H1 (cell line): Measurements from ENCODE around the gene RHEB. TPM values are rescaled to one million over a fixed set of nuclear protein-coding genes. Genes with fewer than 3 reads are reported as not detected.

Experiments used
- CTCF ChIA-PET: fragments of 300-600 bp; sonication (Branson Sonifier 250); formaldehyde crosslinking; loops from one replicate; lab custom pipeline; 2021; ENCODE audit not compliant: partially characterized antibody; lab: Charles Lee
- POLR2A ChIA-PET: fragments of 300-600 bp; sonication (Branson Sonifier 250); formaldehyde crosslinking; loops from one replicate; lab custom pipeline; 2021; ENCODE audit warnings: inconsistent platforms; ENCODE audit not compliant: partially characterized antibody; lab: Charles Lee
- DNase-seq, 2 experiments: peaks; one replicate each; pipeline versions ENCODE4 v3.0.0 to v3.0.0-alpha.2; 2010 to 2022; ENCODE audit warnings: low spot score in 2 of 2, low read depth in 1 of 2, mixed read lengths in 1 of 2
- FAIRE-seq: peaks from 2 replicates; lab custom pipeline; 2011; peaks lifted over from hg19 to GRCh38; lab: Jason Lieb, UNC
- H2AFZ ChIP-seq: 2 replicates; pipeline ENCODE4 v1.8.1; 2012; ENCODE audit warnings: low read length, inconsistent platforms
- H2AK5ac ChIP-seq: 2 replicates; pipeline ENCODE4 v1.6.1; 2013; ENCODE audit warnings: low read depth, low read length
- H2BK120ac ChIP-seq: replicated peaks from 2 replicates; pipeline ENCODE3; 2013; ENCODE audit warnings: low read depth, low read length, inconsistent platforms
- H2BK12ac ChIP-seq: 2 replicates; pipeline ENCODE4 v1.6.1; 2013; ENCODE audit warnings: low read depth, low read length
- H2BK15ac ChIP-seq: 2 replicates; pipeline ENCODE4 v1.6.1; 2013; ENCODE audit warnings: low read length
- H2BK20ac ChIP-seq: 2 replicates; pipeline ENCODE4 v1.6.1; 2013; ENCODE audit warnings: low read length
- H2BK5ac ChIP-seq: 2 replicates; pipeline ENCODE4 v1.6.1; 2013; ENCODE audit warnings: low read depth, low read length
- H3K14ac ChIP-seq: 2 replicates; pipeline ENCODE4 v1.6.1; 2013; ENCODE audit warnings: inconsistent platforms; ENCODE audit not compliant: insufficient read length
- H3K18ac ChIP-seq: 2 replicates; pipeline ENCODE4 v1.6.1; 2013; ENCODE audit warnings: low read length; ENCODE audit errors: extremely low read depth
- H3K23ac ChIP-seq: 2 replicates; pipeline ENCODE4 v1.6.1; 2013; ENCODE audit warnings: inconsistent platforms; ENCODE audit not compliant: insufficient read length
- H3K23me2 ChIP-seq: 2 replicates; pipeline ENCODE4 v1.6.1; 2013; ENCODE audit warnings: low read depth, low read length
- H3K27ac ChIP-seq: 2 replicates; pipeline ENCODE4 v1.6.1; 2011; ENCODE audit warnings: low read depth, low read length, inconsistent platforms
- H3K27me3 ChIP-seq, 4 experiments: replicated peaks in 1 of 4; 1 replicate in 1 of 4; 2 replicates in 3 of 4; pipeline versions ENCODE4 v1.6.1 to v1.8.1; 2011 to 2013; ENCODE audit warnings: low read length in 3 of 4, mild to moderate bottlenecking in 3 of 4, inconsistent platforms in 2 of 4, mixed read lengths in 2 of 4, moderate library complexity in 1 of 4; ENCODE audit not compliant: control insufficient read depth in 3 of 4, insufficient read depth in 3 of 4; ENCODE audit errors: extremely low read depth in 1 of 4
- H3K36me3 ChIP-seq, 4 experiments: 2 replicates each; pipeline versions ENCODE4 v1.6.1 to v1.8.1; 2011 to 2013; ENCODE audit warnings: mild to moderate bottlenecking in 4 of 4, low read length in 3 of 4, moderate library complexity in 2 of 4, control low read depth in 1 of 4, inconsistent platforms in 1 of 4; ENCODE audit not compliant: insufficient read depth in 4 of 4, control insufficient read depth in 2 of 4
- H3K4ac ChIP-seq: replicated peaks from 2 replicates; pipeline ENCODE3; 2013; ENCODE audit warnings: low read length, low read depth, mixed read lengths, inconsistent platforms; ENCODE audit not compliant: insufficient read length
- H3K4me1 ChIP-seq, 4 experiments: replicated peaks in 1 of 4; 1 replicate in 1 of 4; 2 replicates in 3 of 4; pipeline versions ENCODE4 v1.6.1 to v1.8.1; 2011 to 2013; ENCODE audit warnings: low read length in 3 of 4, inconsistent platforms in 2 of 4, mixed read lengths in 1 of 4; ENCODE audit not compliant: insufficient read depth in 4 of 4, control insufficient read depth in 3 of 4
- H3K4me2 ChIP-seq, 2 experiments: 2 replicates each; pipeline versions ENCODE4 v1.6.1 to v1.8.1; 2011 to 2013; ENCODE audit warnings: low read depth in 2 of 2, low read length in 2 of 2, control low read depth in 1 of 2, inconsistent platforms in 1 of 2, mild to moderate bottlenecking in 1 of 2; ENCODE audit not compliant: insufficient read depth in 1 of 2
- H3K4me3 ChIP-seq, 4 experiments: fragments of 200-600, 300-600 bp in 1 of 4; sonication (generic), shearing (Covaris generic), sonication (Bioruptor Twin) in 1 of 4; 2 replicates each; pipeline versions ENCODE4 v1.5.1 to v1.8.1; 2011 to 2016; ENCODE audit warnings: low read length in 4 of 4, low read depth in 3 of 4, control low read depth in 2 of 4, inconsistent platforms in 2 of 4, mild to moderate bottlenecking in 2 of 4, mixed read lengths in 1 of 4, moderate library complexity in 1 of 4; ENCODE audit not compliant: insufficient read depth in 2 of 4; ENCODE audit errors: extremely low read depth in 1 of 4
- H3K56ac ChIP-seq: replicated peaks from 2 replicates; pipeline ENCODE3; 2013; ENCODE audit warnings: low read depth, mild to moderate bottlenecking, mixed read lengths, low read length, inconsistent platforms; ENCODE audit not compliant: insufficient read length
- H3K79me1 ChIP-seq: 2 replicates; pipeline ENCODE4 v1.6.1; 2013; ENCODE audit warnings: low read depth, low read length, control low read depth
- H3K79me2 ChIP-seq, 2 experiments: 2 replicates each; pipeline versions ENCODE4 v1.6.1 to v1.8.1; 2012 to 2013; ENCODE audit warnings: low read length in 2 of 2, mild to moderate bottlenecking in 2 of 2, inconsistent platforms in 1 of 2; ENCODE audit not compliant: insufficient read depth in 2 of 2, control insufficient read depth in 1 of 2
- H3K9ac ChIP-seq, 4 experiments: replicated peaks in 1 of 4; 1 replicate in 1 of 4; 2 replicates in 3 of 4; pipeline versions ENCODE4 v1.6.1 to v1.8.1; 2011 to 2013; ENCODE audit warnings: low read depth in 3 of 4, low read length in 3 of 4, control low read depth in 2 of 4, mild to moderate bottlenecking in 2 of 4, moderate library complexity in 2 of 4, inconsistent platforms in 1 of 4; ENCODE audit errors: extremely low read depth in 1 of 4
- H3K9me3 ChIP-seq, 2 experiments: 2 replicates each; pipeline versions ENCODE4 v1.6.1 to v1.8.1; 2012 to 2013; ENCODE audit warnings: mild to moderate bottlenecking in 2 of 2, moderate library complexity in 2 of 2, control low read depth in 1 of 2, inconsistent platforms in 1 of 2, low read depth in 1 of 2, low read length in 1 of 2, mixed read lengths in 1 of 2; ENCODE audit not compliant: insufficient read depth in 2 of 2
- H4K20me1 ChIP-seq, 2 experiments: replicated peaks in 1 of 2; 2 replicates each; pipeline versions ENCODE3 to v1.8.1; 2011 to 2013; ENCODE audit warnings: inconsistent platforms in 2 of 2, low read length in 2 of 2, mild to moderate bottlenecking in 1 of 2; ENCODE audit not compliant: insufficient read depth in 2 of 2, control insufficient read depth in 1 of 2
- H4K5ac ChIP-seq: 2 replicates; pipeline ENCODE4 v1.6.1; 2013; ENCODE audit warnings: low read length, low read depth, mixed read lengths, inconsistent platforms; ENCODE audit not compliant: insufficient read length
- H4K8ac ChIP-seq: 2 replicates; pipeline ENCODE4 v1.8.0; 2013; ENCODE audit warnings: mild to moderate bottlenecking, moderate library complexity, low read length, inconsistent platforms; ENCODE audit not compliant: insufficient read depth; ENCODE audit errors: extremely low read depth
- H4K91ac ChIP-seq: replicated peaks from 2 replicates; pipeline ENCODE3; 2013; ENCODE audit warnings: low read length, mixed read lengths, inconsistent platforms; ENCODE audit not compliant: insufficient read length
- BCL11A ChIP-seq, 2 experiments: IDR thresholded peaks; one replicate each; pipeline ENCODE4 v1.6.1; 2011; ENCODE audit warnings: low read depth in 2 of 2, low read length in 2 of 2, mild to moderate bottlenecking in 2 of 2
- EP300 ChIP-seq, 2 experiments: IDR thresholded peaks; 1 replicate in 1 of 2; 2 replicates in 1 of 2; pipeline ENCODE4 v1.6.1; 2011 to 2012; ENCODE audit warnings: low read depth in 2 of 2, low read length in 2 of 2, mild to moderate bottlenecking in 2 of 2, borderline replicate concordance in 1 of 2, inconsistent platforms in 1 of 2, moderate library complexity in 1 of 2
- RBBP5 ChIP-seq: IDR thresholded peaks from 2 replicates; pipeline ENCODE4 v1.7.1; 2012; ENCODE audit warnings: low read depth, mild to moderate bottlenecking, inconsistent platforms, low read length, moderate library complexity, borderline replicate concordance
- SAP30 ChIP-seq: fragments of 300-600 bp; sonication (generic); IDR thresholded peaks from 2 replicates; pipeline ENCODE4 v1.7.1; 2012; ENCODE audit warnings: low read length, moderate library complexity, mild to moderate bottlenecking, inconsistent platforms; ENCODE audit not compliant: insufficient read depth, insufficient replicate concordance
- SIN3A ChIP-seq, 2 experiments: IDR thresholded peaks in 1 of 2; conservative IDR thresholded peaks in 1 of 2; 2 replicates each; pipeline ENCODE4 v1.6.1; 2011 to 2012; ENCODE audit warnings: low read length in 2 of 2, improper control_type of control experiment in 1 of 2, low read depth in 1 of 2, mild to moderate bottlenecking in 1 of 2
- SUZ12 ChIP-seq: fragments of 200-600 bp; sonication (generic); IDR thresholded peaks from 2 replicates; pipeline ENCODE4 v1.6.1; 2012; ENCODE audit warnings: mild to moderate bottlenecking, inconsistent platforms, low read length, moderate library complexity, mixed read lengths
- WGBS, 2 experiments: shearing (Covaris generic) in 1 of 2; methylation state at CpG; one replicate each; pipeline versions ENCODE4 v1.1.6 to v1.1.7; 2013 to 2015; ENCODE audit warnings: low lambda C conversion rate in 2 of 2, mixed read lengths in 2 of 2, inconsistent platforms in 1 of 2, low coverage in 1 of 2, missing lambda C conversion rate in 1 of 2; ENCODE audit not compliant: insufficient replicate concordance in 2 of 2, insufficient coverage in 1 of 2, insufficient read length in 1 of 2; ENCODE audit errors: extremely low coverage in 1 of 2, missing lambda C conversion rate in 1 of 2; 5-methylcytosine and 5-hydroxymethylcytosine counted together
- polyA plus RNA-seq, 7 experiments: library from polyadenylated mRNA; depleted of rRNA in 3 of 7; stranded (reverse) in 5 of 7; unstranded in 2 of 7; fragments of >200 nt in 5 of 7; fragments of 200-250 nt in 2 of 7; gene quantifications; 1 replicate in 5 of 7; 2 replicates in 1 of 7; 4 replicates in 1 of 7; pipeline versions ENCODE4 v1.2.1 to v1.2.3, GENCODE V29; 2011 to 2013; ENCODE audit warnings: missing spikeins in 2 of 7, mixed read lengths in 2 of 7
- total RNA-seq: library from RNA; stranded (reverse); fragmentation: NEBNext Ultra II Directional; extraction: Animal tissue kit (Norgen Biotek cat#: 25700); gene quantifications from 2 replicates; pipeline ENCODE4 v1.2.1, GENCODE V29; 2021

RHEB gene
- total and polyA plus RNA-seq, 2 of the 8 experiments (the other 6 are each of a cell fraction or from before 2014, with no cell fraction given) = 60.8 to 132 TPM

- Histone ChIP-seq H3K23me2 (no peaks in the 10 kb centered on the region), H2BK20ac (no peak overlapping the region), H3K14ac (no peak overlapping the region), H3K79me1 (no peaks in the 10 kb centered on the region), H2BK120ac (no peak overlapping the region), H3K79me2 (no peaks in the 10 kb centered on the region), H3K4ac (no peak overlapping the region), H4K8ac (no peak overlapping the region), H4K20me1 (no peaks in the 10 kb centered on the region), H3K9ac (no peak overlapping the region), H3K4me1 (peaks cover 2 to 8% (median 4%) of the 10 kb centered on the region in 4 experiments), H3K27ac (no peak overlapping the region), H4K91ac (no peak overlapping the region), H3K36me3 (no peaks in the 10 kb centered on the region), H3K18ac (no peak overlapping the region), H2BK5ac (no peak overlapping the region), H2AFZ (no peak overlapping the region), H2AK5ac (no peak overlapping the region), H3K9me3 (peaks cover 5 to 7% of the 10 kb centered on the region in 2 experiments; a peak in 2 of 4 replicates), H4K5ac (no peak overlapping the region), H3K23ac (no peak overlapping the region), H3K4me3 (no peak overlapping the region), H3K27me3 (no peaks in the 10 kb centered on the region), H3K4me2 (no peak overlapping the region), H2BK12ac (no peak overlapping the region), H3K56ac (no peak overlapping the region), H2BK15ac (no peak overlapping the region)
- 91% methylated on average over 5 of the region's 5 CpGs; no CpG with 5 or more reads in 1 of the 2 experiments for WGBS, 2 experiments
- no peak for DNase-seq
- TF ChIP-seq SIN3A (conservative IDR thresholded peaks at IDR 0.05 in 1 of 2, IDR thresholded peaks at IDR 0.05 in 1 of 2; ENCODE audit: low read depth in 1 of 2, low read length in 2 of 2) (no peak), BCL11A (IDR thresholded peaks at IDR 0.05; ENCODE audit: low read depth in 2 of 2, low read length in 2 of 2) (no peak), SUZ12 (no peak), EP300 (IDR thresholded peaks at IDR 0.05; ENCODE audit: borderline replicate concordance in 1 of 2, low read depth in 2 of 2, low read length in 2 of 2) (no peak), RBBP5 (no peak), SAP30 (no peak)
- POLR2A ChIA-PET = interaction anchor here (1.2 kb wide), 1 partner anchor 13 kb away, joined by 4 read pairs; no protein-coding TSS in a partner anchor
- CTCF ChIA-PET = interaction anchor here (1.3 to 2.2 kb wide), 3 partner anchors 11 to 24 kb away, joined by 3 to 9 read pairs (median 3); partner anchors contain the start of gene CRYGN
- FAIRE-seq = no peak
These were observed 95.8 kb downstream of the RHEB start for GRCh38 chr7:151423936-151424335.
